GM12878 (cell line): ENCODE data around the gene KLHL15. TPM values are rescaled to one million over a fixed set of nuclear protein-coding genes. Genes with fewer than 3 reads are reported as not detected.

Experiments
- ATAC-seq: fragments of 200-7000 bp; cut with Tn5 transposase; 3 replicates; pipeline ENCODE4 v1.9.1; 2020; ENCODE audit warnings: mild to moderate bottlenecking, moderate library complexity
- BruUV-seq: library from RNA; stranded (reverse); fragments of 400-500 nt; replicated peaks from 2 replicates; lab custom pipeline; 2021; lab: Mats Ljungman, UMichigan
- CTCF ChIA-PET: fragments of 300-600 bp; sonication (Branson Sonifier 250); formaldehyde crosslinking; extraction: SDS; loops from one replicate; lab custom pipeline; 2021; ENCODE audit warnings: inconsistent platforms; lab: Yijun Ruan, JAX
- POLR2A ChIA-PET: fragments of 350-600 bp; formaldehyde crosslinking; extraction: SDS; loops from one replicate; lab custom pipeline; 2021; ENCODE audit warnings: inconsistent platforms; lab: Charles Lee
- RAD21 ChIA-PET: fragments of 300-600 bp; sonication (Branson Sonifier 250); formaldehyde crosslinking; loops from one replicate; lab custom pipeline; 2023; ENCODE audit warnings: antibody characterized with exemption; ENCODE audit not compliant: unreplicated experiment; lab: Charles Lee
- SMC1A ChIA-PET: fragments of 300-600 bp; sonication (Branson Sonifier 250); formaldehyde crosslinking; loops from one replicate; lab custom pipeline; 2023; ENCODE audit not compliant: unreplicated experiment, uncharacterized antibody; lab: Charles Lee
- DNase-seq: peaks from one replicate; pipeline ENCODE4 v3.0.0-alpha.2; 2011; ENCODE audit warnings: low read depth, low spot score
- FAIRE-seq: peaks from 3 replicates; lab custom pipeline; 2011; peaks lifted over from hg19 to GRCh38; lab: Jason Lieb, UNC
- H2AFZ ChIP-seq: 2 replicates; pipeline ENCODE4 v1.6.0; 2011; ENCODE audit warnings: low read depth, low read length, control low read depth; ENCODE audit not compliant: control insufficient read depth
- H3K27ac ChIP-seq: 2 replicates; pipeline ENCODE4 v1.5.1; 2011; ENCODE audit warnings: control low read depth; ENCODE audit not compliant: control insufficient read depth, insufficient read depth
- H3K27me3 ChIP-seq, 2 experiments: replicated peaks in 1 of 2; 2 replicates each; pipeline versions ENCODE4 v1.6.0 to v1.6.1; 2011; ENCODE audit warnings: low read length in 1 of 2; ENCODE audit not compliant: control insufficient read depth in 2 of 2, insufficient read depth in 2 of 2
- H3K36me3 ChIP-seq, 2 experiments: 2 replicates each; pipeline ENCODE4 v1.5.1; 2011; ENCODE audit warnings: low read length in 1 of 2; ENCODE audit not compliant: control insufficient read depth in 2 of 2, insufficient read depth in 2 of 2
- H3K4me1 ChIP-seq: 2 replicates; pipeline ENCODE4 v1.6.1; 2011; ENCODE audit warnings: mild to moderate bottlenecking, low read length, moderate library complexity, mixed read lengths; ENCODE audit not compliant: control insufficient read depth, insufficient read depth
- H3K4me2 ChIP-seq: 2 replicates; pipeline ENCODE4 v1.6.0; 2011; ENCODE audit warnings: control low read depth; ENCODE audit not compliant: control insufficient read depth, insufficient read depth
- H3K4me3 ChIP-seq: fragments of 200-600 bp; sonication (generic); 2 replicates; pipeline ENCODE4 v1.5.1; 2016
- H3K79me2 ChIP-seq: 2 replicates; pipeline ENCODE4 v1.6.0; 2011; ENCODE audit warnings: low read length; ENCODE audit not compliant: control insufficient read depth, insufficient read depth
- H3K9ac ChIP-seq: 2 replicates; pipeline ENCODE4 v1.8.0; 2011; ENCODE audit warnings: low read length, control low read depth, mixed read lengths; ENCODE audit not compliant: control insufficient read depth, insufficient read depth
- H3K9me3 ChIP-seq: replicated peaks from 3 replicates; pipeline ENCODE4 v1.5.1; 2011; ENCODE audit warnings: mild to moderate bottlenecking, low read length; ENCODE audit not compliant: control insufficient read depth, insufficient read depth
- H4K20me1 ChIP-seq: 2 replicates; pipeline ENCODE4 v1.6.0; 2011; ENCODE audit not compliant: control insufficient read depth, insufficient read depth
- BCLAF1 ChIP-seq: fragments of 450-650 bp; IDR thresholded peaks from 2 replicates; pipeline ENCODE4 v1.6.1; 2017; ENCODE audit warnings: antibody characterized with exemption, mild to moderate bottlenecking, moderate library complexity
- E4F1 ChIP-seq: fragments of 450-650 bp; IDR thresholded peaks from 2 replicates; pipeline ENCODE4 v1.6.1; 2018; ENCODE audit warnings: borderline replicate concordance, mild to moderate bottlenecking; ENCODE audit not compliant: partially characterized antibody
- EGR1 ChIP-seq, 2 experiments: IDR thresholded peaks; 1 replicate in 1 of 2; 2 replicates in 1 of 2; pipeline ENCODE4 v1.6.1; 2011 to 2012; ENCODE audit warnings: low read depth in 2 of 2, low read length in 2 of 2, borderline replicate concordance in 1 of 2, mild to moderate bottlenecking in 1 of 2, moderate library complexity in 1 of 2
- ESRRA ChIP-seq: IDR thresholded peaks from 2 replicates; pipeline ENCODE4 v1.6.1; 2012; ENCODE audit warnings: mild to moderate bottlenecking, low read length, improper control_type of control experiment
- MYC ChIP-seq: IDR thresholded peaks from 2 replicates; pipeline ENCODE4 v1.6.1; 2011; ENCODE audit warnings: mild to moderate bottlenecking, low read length, moderate library complexity, inconsistent platforms; ENCODE audit not compliant: insufficient read depth, insufficient replicate concordance, insufficient read length, severe bottlenecking
- NR2C1 ChIP-seq: fragments of 450-650 bp; IDR thresholded peaks from 2 replicates; pipeline ENCODE4 v1.6.1; 2017; ENCODE audit warnings: antibody characterized with exemption, mild to moderate bottlenecking, moderate library complexity
- TBL1XR1 ChIP-seq: IDR thresholded peaks from 2 replicates; pipeline ENCODE4 v1.6.1; 2012; ENCODE audit warnings: low read depth, low read length, improper control_type of control experiment
- WGBS: methylation state at CpG from one replicate; pipeline ENCODE4 v1.1.6; 2016; ENCODE audit warnings: low lambda C conversion rate; ENCODE audit not compliant: insufficient replicate concordance, insufficient coverage; ENCODE audit errors: missing lambda C conversion rate; 5-methylcytosine and 5-hydroxymethylcytosine counted together
- in situ Hi-C: fragments of 300-500 bp; cut with MboI; formaldehyde crosslinking; loops from 9 replicates; pipeline ENCODE4 v1.14.3; 2018; ENCODE audit warnings: mixed read lengths
- intact Hi-C: fragments of 100-400 bp; cut with micrococcal nuclease; formaldehyde crosslinking; loops from one replicate; pipeline ENCODE4 v1.14.2; 2022; ENCODE audit not compliant: unreplicated experiment
- polyA plus RNA-seq, 11 experiments: library from polyadenylated mRNA; depleted of rRNA in 4 of 11; unstranded in 6 of 11; stranded (reverse) in 5 of 11; fragments of >200 nt; fragmentation: Nextera tagmentation in 4 of 11; fragmentation: Illumina TruSeq in 1 of 11; extraction: Ambion mirVana in 4 of 11; extraction: Trizol in 1 of 11; gene quantifications; 1 replicate in 1 of 11; 2 replicates in 10 of 11; pipeline versions ENCODE4 v1.2.1 to v1.2.3, GENCODE V29; 2011 to 2016; ENCODE audit warnings: inconsistent platforms in 2 of 11, missing spikeins in 2 of 11, low read depth in 1 of 11
- total RNA-seq, 4 experiments: library from RNA; depleted of rRNA in 3 of 4; stranded (reverse); fragments of >200 nt in 3 of 4; fragmentation: Illumina TruSeq in 1 of 4; extraction: Trizol in 1 of 4; gene quantifications; 2 replicates each; pipeline versions ENCODE4 v1.2.1 to v1.2.3, GENCODE V29; 2013 to 2021

The KLHL15 gene
- total and polyA plus RNA-seq, 10 of the 15 experiments (the other 5 are each of a cell fraction or from before 2014, with no cell fraction given), result 1.4 to 7.0 (median 3.7) TPM

- Histone ChIP-seq H3K4me2 (no peak overlapping the region), H3K27me3 (no peaks in the 10 kb centered on the region), H4K20me1 (no peaks in the 10 kb centered on the region), H3K79me2 (no peaks in the 10 kb centered on the region), H2AFZ (no peak overlapping the region), H3K9ac (no peak overlapping the region), H3K36me3 (peaks cover 4 to 47% of the 10 kb centered on the region in 2 experiments), H3K4me1 (no peaks in the 10 kb centered on the region), H3K9me3 (no peaks in the 10 kb centered on the region), H3K27ac (no peak overlapping the region), H3K4me3 (no peak overlapping the region)
- RAD21 ChIA-PET, result no interaction called here
- SMC1A ChIA-PET, result no interaction called here
- no peak for ATAC-seq
- FAIRE-seq, result no peak
- DNase-seq, result no peak
- in situ Hi-C loops (no loop called here), intact Hi-C loops (no loop called here)
- POLR2A ChIA-PET, result interaction anchor here (0.7 kb wide), 1 partner anchor 1466 kb away, joined by 3 read pairs; no protein-coding TSS in a partner anchor
- BruUV-seq, result no TSS peak
- WGBS, result 96% methylated on average over 9 of the region's 9 CpGs
- TF ChIP-seq E4F1 (no peak), MYC (no peak), BCLAF1 (no peak), NR2C1 (no peak), TBL1XR1 (no peak), ESRRA (no peak), EGR1 (IDR thresholded peaks at IDR 0.05; ENCODE audit: borderline replicate concordance in 1 of 2, low read depth in 2 of 2, low read length in 2 of 2) (no peak)
- CTCF ChIA-PET, result interaction anchor here (1.5 kb wide), 1 partner anchor 172 kb away, joined by 3 read pairs; no protein-coding TSS in a partner anchor
Measured at GRCh38 chrX:24069877-24070276, 42.9 kb upstream of the KLHL15 start.
